ENCODE measurements around the gene SLC9A2.

- no peak for TF ChIP-seq EP300 (IDR thresholded peaks at IDR 0.05)
- TF ChIP-seq POLR2AphosphoS5 (IDR thresholded peaks at IDR 0.05), result no peak
- no peak for TF ChIP-seq CTCF (IDR thresholded peaks at IDR 0.05)
- no peak for TF ChIP-seq POLR2A (IDR thresholded peaks at IDR 0.05; ENCODE audit: low read depth)
These were observed 27.8 kb upstream of the SLC9A2 start for GRCh38 chr2:102591491-102592045.
